ENCODE results near the gene TMEM132C.
"Not testable (repeated sequence)": the region's sequence is repeated elsewhere in the genome, so short reads cannot be mapped to it uniquely, and the experiment has no call there.

TMEM132C gene

DNA sequence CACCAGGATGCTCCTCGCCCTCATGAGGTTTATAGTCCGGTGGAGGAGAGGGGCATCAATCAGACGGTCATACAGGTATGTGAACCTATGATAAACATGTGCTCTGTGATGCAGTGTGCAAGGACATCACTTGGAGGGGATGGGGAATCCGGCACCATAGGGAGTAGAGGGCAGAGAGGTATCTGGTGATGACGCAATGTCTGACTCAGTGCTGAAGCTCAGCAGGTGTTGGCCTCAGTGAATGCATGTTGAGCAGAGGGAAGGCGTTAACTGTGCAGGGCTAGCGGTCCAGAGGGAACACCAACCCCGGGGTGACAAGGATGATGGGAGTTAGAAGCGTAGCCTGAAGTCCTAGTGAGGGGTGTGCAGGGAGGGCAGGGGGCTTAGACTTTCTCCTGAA is 200.9 kb downstream of the TMEM132C start:
- no peak for DNase-seq
- no peaks in the 10 kb centered on the region for H3K36me3 ChIP-seq (replicated peaks)
- H3K27ac ChIP-seq = no peak overlapping the region
- H3K4me3 ChIP-seq (ENCODE audit: low read depth, low read length) = no peak overlapping the region
- H3K27me3 ChIP-seq (replicated peaks) = no peaks in the 10 kb centered on the region
- TF ChIP-seq, protein P1, sequence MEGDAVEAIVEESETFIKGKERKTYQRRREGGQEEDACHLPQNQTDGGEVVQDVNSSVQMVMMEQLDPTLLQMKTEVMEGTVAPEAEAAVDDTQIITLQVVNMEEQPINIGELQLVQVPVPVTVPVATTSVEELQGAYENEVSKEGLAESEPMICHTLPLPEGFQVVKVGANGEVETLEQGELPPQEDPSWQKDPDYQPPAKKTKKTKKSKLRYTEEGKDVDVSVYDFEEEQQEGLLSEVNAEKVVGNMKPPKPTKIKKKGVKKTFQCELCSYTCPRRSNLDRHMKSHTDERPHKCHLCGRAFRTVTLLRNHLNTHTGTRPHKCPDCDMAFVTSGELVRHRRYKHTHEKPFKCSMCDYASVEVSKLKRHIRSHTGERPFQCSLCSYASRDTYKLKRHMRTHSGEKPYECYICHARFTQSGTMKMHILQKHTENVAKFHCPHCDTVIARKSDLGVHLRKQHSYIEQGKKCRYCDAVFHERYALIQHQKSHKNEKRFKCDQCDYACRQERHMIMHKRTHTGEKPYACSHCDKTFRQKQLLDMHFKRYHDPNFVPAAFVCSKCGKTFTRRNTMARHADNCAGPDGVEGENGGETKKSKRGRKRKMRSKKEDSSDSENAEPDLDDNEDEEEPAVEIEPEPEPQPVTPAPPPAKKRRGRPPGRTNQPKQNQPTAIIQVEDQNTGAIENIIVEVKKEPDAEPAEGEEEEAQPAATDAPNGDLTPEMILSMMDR (IDR thresholded peaks at IDR 0.05; ENCODE audit: low read depth, low read length, missing control alignments) = no peak
- in situ Hi-C loops (cut with HindIII; ENCODE audit: low pct_ligation_motif_present, low sequenced_read_pairs) = no loop called here

DNA sequence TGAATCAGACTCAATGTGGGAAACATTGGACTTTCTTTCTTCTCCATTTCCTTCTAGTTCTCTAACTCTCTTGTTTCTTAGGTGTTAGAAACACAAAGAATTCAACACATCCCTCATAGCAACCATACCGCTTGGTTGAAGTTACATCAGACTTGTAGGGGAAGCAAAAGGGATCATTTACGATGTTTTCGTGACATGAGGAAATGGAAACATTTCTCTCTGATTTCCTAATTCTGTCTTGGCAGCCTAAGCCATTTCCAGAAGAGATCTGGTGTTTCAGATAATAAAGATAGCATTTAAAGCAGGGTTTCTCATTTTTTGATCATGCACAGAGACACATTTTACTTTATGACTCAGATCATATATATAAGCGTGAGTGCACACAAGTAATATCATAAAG is 202.0 kb downstream of the TMEM132C start:
- no peaks in the 10 kb centered on the region for H3K27me3 ChIP-seq (replicated peaks)
- H3K27ac ChIP-seq = no peak overlapping the region
- DNase-seq = no peak
- TF ChIP-seq, protein P1 (IDR thresholded peaks at IDR 0.05; ENCODE audit: low read depth, low read length, missing control alignments) = no peak
- H3K4me3 ChIP-seq (ENCODE audit: low read depth, low read length) = no peak overlapping the region
- in situ Hi-C loops (cut with HindIII; ENCODE audit: low pct_ligation_motif_present, low sequenced_read_pairs) = no loop called here
- H3K36me3 ChIP-seq (replicated peaks) = no peaks in the 10 kb centered on the region

DNA sequence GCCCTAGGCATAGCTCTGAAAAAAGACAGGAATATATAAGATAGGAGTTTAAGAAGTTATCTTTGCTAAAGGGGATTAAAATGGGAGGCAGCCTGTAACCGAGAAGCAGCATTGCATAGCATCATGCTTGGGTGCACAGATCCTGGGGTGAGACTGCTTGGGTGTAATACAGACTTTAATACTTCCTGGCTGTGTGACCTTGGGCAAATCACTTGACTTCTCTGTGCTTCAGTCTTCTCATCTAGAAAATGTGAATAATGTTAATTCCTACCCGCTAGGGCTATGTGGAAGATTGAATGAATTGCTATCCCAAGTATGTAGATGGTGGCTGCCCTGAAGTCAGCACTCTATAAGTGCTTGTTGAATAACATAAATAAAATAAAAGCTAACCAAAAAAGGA is 204.5 kb downstream of the TMEM132C start:
- Histone ChIP-seq H3K4me3 (ENCODE audit: low read depth, low read length) (no peak overlapping the region), H3K36me3 (replicated peaks) (no peaks in the 10 kb centered on the region), H3K27ac (no peak overlapping the region), H3K27me3 (replicated peaks) (no peaks in the 10 kb centered on the region)
- no peak for DNase-seq
- in situ Hi-C loops (cut with HindIII; ENCODE audit: low pct_ligation_motif_present, low sequenced_read_pairs) = no loop called here
- TF ChIP-seq, protein P1 (IDR thresholded peaks at IDR 0.05; ENCODE audit: low read depth, low read length, missing control alignments) = no peak

DNA sequence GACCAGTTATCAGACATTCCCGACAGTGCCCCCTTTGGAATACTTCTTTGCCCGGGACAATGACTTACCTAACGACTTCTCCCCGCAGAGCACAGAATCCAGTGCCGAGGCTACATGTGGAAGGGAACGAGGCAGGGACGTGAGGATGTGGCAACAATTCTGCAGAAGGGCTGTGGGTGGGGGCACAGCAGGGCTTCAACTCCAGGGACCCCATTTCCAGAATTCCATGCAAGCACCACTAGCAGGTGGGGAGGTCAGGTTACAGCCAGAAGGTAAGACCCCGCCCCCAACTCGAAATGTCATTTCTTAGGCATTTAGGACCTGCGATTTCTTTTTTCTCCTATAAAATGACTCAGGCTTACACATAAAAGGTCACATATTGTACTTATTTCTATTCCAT is 207.9 kb downstream of the TMEM132C start:
- no peaks in the 10 kb centered on the region for H3K36me3 ChIP-seq (replicated peaks)
- H3K27ac ChIP-seq = no peak overlapping the region
- H3K27me3 ChIP-seq (replicated peaks) = no peaks in the 10 kb centered on the region
- no peak for DNase-seq
- TF ChIP-seq, protein P1 (IDR thresholded peaks at IDR 0.05; ENCODE audit: low read depth, low read length, missing control alignments) = no peak
- H3K4me3 ChIP-seq (ENCODE audit: low read depth, low read length) = no peak overlapping the region
- in situ Hi-C loops (cut with HindIII; ENCODE audit: low pct_ligation_motif_present, low sequenced_read_pairs) = no loop called here

DNA sequence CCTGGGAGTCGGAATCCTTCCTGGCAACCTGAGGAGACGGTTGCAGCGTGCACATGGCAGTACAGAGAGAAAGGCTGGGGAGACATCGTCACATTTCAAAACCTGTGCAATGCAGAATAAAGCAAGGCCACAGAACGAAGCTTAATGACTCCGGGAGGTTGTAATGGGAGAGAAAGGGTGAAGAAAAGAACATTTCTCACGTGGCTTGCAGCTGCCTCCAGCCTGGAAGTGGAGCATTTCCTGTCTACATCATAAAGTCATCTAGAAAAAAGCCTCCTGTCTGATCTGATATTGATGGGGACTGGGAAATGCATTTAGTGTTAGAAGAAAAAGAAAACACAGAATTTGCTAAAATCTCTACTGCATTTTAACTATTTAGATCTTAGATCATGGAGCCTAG is 209.3 kb downstream of the TMEM132C start:
- Histone ChIP-seq H3K27me3 (replicated peaks) (no peaks in the 10 kb centered on the region), H3K36me3 (replicated peaks) (no peaks in the 10 kb centered on the region), H3K4me3 (ENCODE audit: low read depth, low read length) (no peak overlapping the region), H3K27ac (no peak overlapping the region)
- TF ChIP-seq, protein P1 (IDR thresholded peaks at IDR 0.05; ENCODE audit: low read depth, low read length, missing control alignments) = no peak
- DNase-seq = no peak
- in situ Hi-C loops (cut with HindIII; ENCODE audit: low pct_ligation_motif_present, low sequenced_read_pairs) = no loop called here

DNA sequence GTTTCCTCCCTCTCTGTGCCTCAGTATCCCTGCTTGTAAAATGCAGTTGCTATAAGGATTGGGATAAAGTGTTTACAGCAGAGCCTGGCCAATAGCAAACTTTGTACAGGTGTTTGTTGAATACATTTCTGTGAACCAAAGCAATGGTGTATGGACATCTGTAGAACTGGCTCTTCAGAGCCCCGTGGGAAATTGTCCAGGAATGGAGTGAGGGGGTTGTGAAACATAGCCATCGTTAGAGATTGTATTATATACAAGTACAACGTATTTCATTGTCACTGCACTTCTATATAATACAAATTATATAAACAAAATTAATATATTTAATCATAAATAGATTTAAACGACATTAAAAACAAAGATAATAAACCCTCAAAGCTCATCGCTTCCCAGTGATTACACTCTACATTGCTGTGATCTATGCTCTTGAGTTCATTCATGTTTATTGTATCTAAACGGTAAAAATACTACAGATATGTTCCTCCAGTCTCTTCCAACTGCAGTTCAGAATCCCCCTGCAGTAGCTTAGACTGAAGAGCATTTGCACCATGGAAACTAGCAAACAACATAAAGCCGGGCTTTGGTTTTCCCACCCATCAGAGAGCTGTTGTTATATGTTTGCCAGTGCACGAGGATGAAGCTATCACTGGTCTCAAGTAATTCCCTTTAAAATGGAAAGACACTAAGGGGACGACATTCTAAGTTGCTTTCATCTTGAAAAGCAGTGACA is 216.7 kb downstream of the TMEM132C start:
- no peaks in the 10 kb centered on the region for H3K36me3 ChIP-seq (replicated peaks)
- TF ChIP-seq, protein P1 (IDR thresholded peaks at IDR 0.05; ENCODE audit: low read depth, low read length, missing control alignments) = no peak
- in situ Hi-C loops (cut with HindIII; ENCODE audit: low pct_ligation_motif_present, low sequenced_read_pairs) = no loop called here
- H3K27ac ChIP-seq = no peak overlapping the region
- H3K4me3 ChIP-seq (ENCODE audit: low read depth, low read length) = no peak overlapping the region
- no peak for DNase-seq
- H3K27me3 ChIP-seq (replicated peaks) = no peaks in the 10 kb centered on the region

DNA sequence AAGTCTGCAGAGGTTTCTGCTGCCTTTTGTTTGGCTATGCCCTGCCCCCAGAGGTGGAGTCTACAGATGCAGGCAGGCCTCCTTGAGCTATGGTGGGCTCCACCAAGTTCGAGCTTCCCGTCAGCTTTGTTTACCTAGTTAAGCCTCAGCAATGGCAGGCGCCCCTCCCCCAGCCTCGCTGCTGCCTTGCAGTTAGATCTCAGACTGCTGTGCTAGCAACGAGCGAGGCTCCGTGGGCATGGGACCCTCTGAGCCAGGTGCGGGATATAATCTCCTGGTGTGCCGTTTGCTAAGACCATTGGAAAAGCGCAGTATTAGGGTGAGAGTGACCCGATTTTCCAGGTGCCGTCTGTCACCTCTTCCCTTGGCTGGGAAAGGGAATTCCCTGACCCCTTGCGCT is 230.4 kb downstream of the TMEM132C start:
- DNase-seq; H3K27ac ChIP-seq; in situ Hi-C loops (cut with HindIII; ENCODE audit: low pct_ligation_motif_present, low sequenced_read_pairs); H3K36me3 ChIP-seq (replicated peaks); H3K4me3 ChIP-seq (ENCODE audit: low read depth, low read length); H3K27me3 ChIP-seq (replicated peaks): not testable (repeated sequence)

Measured in brain microvascular endothelial cell (primary cell).